Neuronal stem cell (in vitro differentiated cells): ENCODE measurements around the gene DLK1.

ENCODE experiments used
- DNase-seq: peaks from one replicate; pipeline ENCODE4 v3.0.0-alpha.2; 2013; ENCODE audit warnings: low spot score
- H2AFZ ChIP-seq: one replicate; pipeline ENCODE4 v1.6.1; 2013; ENCODE audit warnings: mild to moderate bottlenecking, low read length, inconsistent platforms
- H2AK5ac ChIP-seq: 2 replicates; pipeline ENCODE4 v1.6.1; 2013; ENCODE audit warnings: low read depth, mild to moderate bottlenecking, inconsistent platforms, low read length, moderate library complexity, mixed read lengths
- H2BK120ac ChIP-seq: 2 replicates; pipeline ENCODE4 v1.6.1; 2013; ENCODE audit warnings: low read depth, mild to moderate bottlenecking, inconsistent platforms, low read length, moderate library complexity, mixed read lengths
- H2BK12ac ChIP-seq: one replicate; pipeline ENCODE4 v1.6.1; 2013; ENCODE audit warnings: low read length, inconsistent platforms
- H2BK15ac ChIP-seq: 2 replicates; pipeline ENCODE4 v1.6.1; 2013; ENCODE audit warnings: mild to moderate bottlenecking, low read length, inconsistent platforms, mixed read lengths
- H2BK5ac ChIP-seq: one replicate; pipeline ENCODE4 v1.6.1; 2013; ENCODE audit warnings: inconsistent platforms, mild to moderate bottlenecking, low read length, moderate library complexity
- H3K14ac ChIP-seq: one replicate; pipeline ENCODE4 v1.6.1; 2013; ENCODE audit warnings: low read length, inconsistent platforms
- H3K18ac ChIP-seq: 2 replicates; pipeline ENCODE4 v1.6.1; 2013; ENCODE audit warnings: low read length, inconsistent platforms
- H3K23ac ChIP-seq: 2 replicates; pipeline ENCODE4 v1.6.1; 2013; ENCODE audit warnings: low read depth, mild to moderate bottlenecking, mixed read lengths, low read length, inconsistent platforms; ENCODE audit not compliant: poor library complexity
- H3K27ac ChIP-seq: replicated peaks from 3 replicates; pipeline ENCODE4 v1.5.1; 2013; ENCODE audit warnings: low read length, inconsistent platforms
- H3K27me3 ChIP-seq, 3 experiments: 2 replicates each; pipeline ENCODE4 v1.6.1; 2013; ENCODE audit warnings: low read length in 3 of 3, mild to moderate bottlenecking in 2 of 3, inconsistent platforms in 1 of 3, low read depth in 1 of 3, mixed read lengths in 1 of 3, moderate library complexity in 1 of 3; ENCODE audit not compliant: control insufficient read depth in 3 of 3, insufficient read depth in 3 of 3
- H3K36me3 ChIP-seq, 2 donors: replicated peaks in 1 of 2; 2 replicates each; pipeline ENCODE4 v1.6.1; 2013; ENCODE audit warnings: low read length in 2 of 2; ENCODE audit not compliant: control insufficient read depth in 2 of 2, insufficient read depth in 2 of 2
- H3K4ac ChIP-seq: 2 replicates; pipeline ENCODE4 v1.6.1; 2013; ENCODE audit warnings: inconsistent platforms, mild to moderate bottlenecking, low read length, moderate library complexity
- H3K4me1 ChIP-seq, 2 donors: 1 replicate in 1 of 2; 2 replicates in 1 of 2; pipeline ENCODE4 v1.6.1; 2013; ENCODE audit warnings: low read length in 2 of 2, low read depth in 1 of 2; ENCODE audit not compliant: control insufficient read depth in 2 of 2, insufficient read depth in 1 of 2
- H3K4me2 ChIP-seq: one replicate; pipeline ENCODE4 v1.6.1; 2013; ENCODE audit warnings: mild to moderate bottlenecking, low read length, inconsistent platforms; ENCODE audit not compliant: insufficient read depth, poor library complexity, severe bottlenecking
- H3K4me3 ChIP-seq, 2 donors: 2 replicates each; pipeline ENCODE4 v1.5.1; 2013; ENCODE audit warnings: low read length in 2 of 2, mild to moderate bottlenecking in 2 of 2, inconsistent platforms in 1 of 2, moderate library complexity in 1 of 2
- H3K79me1 ChIP-seq: one replicate; pipeline ENCODE4 v1.6.1; 2013; ENCODE audit warnings: low read depth, mild to moderate bottlenecking, inconsistent platforms, low read length, moderate library complexity
- H3K9ac ChIP-seq: one replicate; pipeline ENCODE4 v1.6.1; 2013; ENCODE audit warnings: mild to moderate bottlenecking, low read depth, low read length, inconsistent platforms; ENCODE audit not compliant: poor library complexity
- H3K9me3 ChIP-seq, 2 donors: replicated peaks in 1 of 2; 2 replicates each; pipeline versions ENCODE3 to v1.6.1; 2013; ENCODE audit warnings: low read length in 2 of 2, mild to moderate bottlenecking in 2 of 2, inconsistent platforms in 1 of 2, low read depth in 1 of 2, mixed read lengths in 1 of 2, moderate library complexity in 1 of 2; ENCODE audit not compliant: control insufficient read depth in 2 of 2, insufficient read depth in 1 of 2
- H4K8ac ChIP-seq: one replicate; pipeline ENCODE4 v1.6.1; 2013; ENCODE audit warnings: low read depth, mild to moderate bottlenecking, inconsistent platforms, low read length, moderate library complexity
- H4K91ac ChIP-seq: one replicate; pipeline ENCODE4 v1.6.1; 2013; ENCODE audit warnings: low read length, low read depth, mild to moderate bottlenecking, inconsistent platforms; ENCODE audit not compliant: poor library complexity
- WGBS, 2 donors: extraction: QIAGEN DNeasy Blood & Tissue Kit; methylation state at CpG; one replicate each; pipeline ENCODE4 v1.1.7; 2013; ENCODE audit warnings: missing lambda C conversion rate in 2 of 2, mixed read lengths in 1 of 2; ENCODE audit not compliant: insufficient read length in 2 of 2, insufficient replicate concordance in 1 of 2; ENCODE audit errors: extremely low coverage in 2 of 2; 5-methylcytosine and 5-hydroxymethylcytosine counted together

The DLK1 gene

DNA sequence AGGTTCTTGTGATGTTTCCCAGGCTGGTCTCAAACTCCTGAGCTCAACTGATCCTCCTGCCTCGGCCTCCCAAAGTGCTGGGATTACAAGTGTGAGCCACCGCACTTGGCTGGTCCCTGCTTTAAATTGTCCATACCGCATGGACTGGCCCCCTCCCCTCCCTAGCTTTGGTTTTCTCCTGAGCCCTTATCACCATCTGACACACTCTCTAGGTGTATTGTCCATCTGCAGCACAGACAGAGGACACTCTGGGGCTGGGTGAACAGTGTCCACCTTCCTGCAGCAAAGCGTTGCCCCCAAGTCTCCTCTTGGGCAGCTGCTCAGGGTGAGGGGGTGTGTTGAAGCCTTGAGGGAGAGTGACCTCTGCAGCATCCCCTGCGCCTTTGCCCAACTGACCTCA is 36.0 kb upstream of the DLK1 start:
- peaks cover 0 to 1% of the 10 kb centered on the region in 2 donors for H3K36me3 ChIP-seq
- no peak overlapping the region for H4K8ac ChIP-seq
- peak overlapping the region; percentile 35 for H2BK12ac ChIP-seq
- H3K79me1 ChIP-seq, result no peaks in the 10 kb centered on the region
- no peak overlapping the region for H3K9ac ChIP-seq
- WGBS, 2 donors, result no CpG with 5 or more reads among the region's 5 CpGs
- peaks cover 28 to 35% of the 10 kb centered on the region in 2 donors for H3K4me1 ChIP-seq
- H2BK15ac ChIP-seq, result peak overlapping the region; percentile 12
- no peak overlapping the region for H3K4me3 ChIP-seq
- no peak overlapping the region for H2AFZ ChIP-seq
- peaks cover 0 to 3% of the 10 kb centered on the region in 2 donors for H3K9me3 ChIP-seq
- no peak overlapping the region for H2BK120ac ChIP-seq
- H3K27ac ChIP-seq, result no peak overlapping the region
- peak overlapping the region; percentile 83 for H2AK5ac ChIP-seq
- DNase-seq, result no peak
- peak overlapping the region; percentile 8 for H3K18ac ChIP-seq
- no peak overlapping the region for H3K4ac ChIP-seq
- H2BK5ac ChIP-seq, result no peak overlapping the region
- H3K27me3 ChIP-seq, result no peaks in the 10 kb centered on the region
- no peak overlapping the region for H4K91ac ChIP-seq
- no peak overlapping the region for H3K4me2 ChIP-seq
- no peak overlapping the region for H3K23ac ChIP-seq
- no peak overlapping the region for H3K14ac ChIP-seq

DNA sequence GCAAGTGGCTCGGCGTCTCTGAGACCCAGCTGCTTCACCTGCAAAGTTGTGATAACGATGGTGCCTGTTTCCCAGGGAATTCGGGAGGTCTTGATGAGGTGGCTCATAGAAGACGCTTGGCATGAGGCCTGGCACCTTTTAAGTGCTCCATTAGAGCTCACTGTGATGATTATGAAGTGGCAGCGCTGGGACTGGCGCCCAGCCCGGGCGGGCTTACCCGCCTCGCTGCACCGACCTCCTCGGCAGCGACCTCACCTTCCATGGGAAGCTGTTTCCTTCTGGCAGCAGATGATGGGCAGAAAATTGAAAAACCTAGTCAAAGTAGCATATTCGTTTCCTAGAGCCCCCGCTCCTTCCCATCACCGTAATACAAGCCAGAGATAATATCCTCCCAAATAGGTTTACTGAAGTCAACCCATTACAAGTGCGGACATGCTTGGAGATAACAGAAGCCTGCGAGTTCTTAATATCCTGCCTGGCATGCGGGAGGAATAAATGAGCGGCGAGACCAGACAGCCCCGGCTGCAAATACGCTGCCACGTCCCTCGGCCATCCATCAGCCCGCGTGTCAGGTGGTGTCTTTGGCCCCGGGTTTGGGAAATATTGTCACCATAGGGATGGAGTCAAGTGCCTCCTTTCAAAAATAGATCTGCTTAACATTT is 35.2 kb upstream of the DLK1 start:
- no peak overlapping the region for H3K9ac ChIP-seq
- H3K27ac ChIP-seq, result no peak overlapping the region

DNA sequence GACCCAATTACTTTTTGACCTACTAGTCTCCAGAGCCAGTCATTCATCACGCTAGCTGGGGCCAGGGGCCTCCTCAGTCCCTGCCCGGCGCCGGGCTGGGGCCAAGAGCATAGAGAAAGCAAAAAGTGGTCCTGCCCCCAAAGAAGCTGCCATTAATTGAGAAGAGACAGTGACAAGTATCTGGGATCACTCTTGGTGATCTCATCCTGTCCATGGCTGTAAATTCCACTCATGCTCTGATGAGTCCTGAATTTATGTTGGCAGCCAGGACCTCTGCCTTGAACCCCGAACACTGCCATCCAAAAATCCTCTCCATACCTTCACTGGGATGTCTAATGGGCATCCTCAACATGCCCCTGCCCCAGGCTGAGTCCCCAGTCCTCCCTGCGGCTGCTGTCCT is 34.4 kb upstream of the DLK1 start:
- peaks cover 23 to 37% of the 10 kb centered on the region in 2 donors for H3K4me1 ChIP-seq
- peaks cover 0 to 3% of the 10 kb centered on the region in 2 donors for H3K9me3 ChIP-seq
- no peak overlapping the region for H3K23ac ChIP-seq
- peak overlapping the region; percentile 36 for H2AK5ac ChIP-seq
- peak overlapping the region; percentile 89 for H3K18ac ChIP-seq
- H2BK120ac ChIP-seq, result peak overlapping the region; percentile 63
- H3K79me1 ChIP-seq, result no peaks in the 10 kb centered on the region
- peak overlapping the region; percentile 82 for H2BK12ac ChIP-seq
- no peak overlapping the region for H3K4ac ChIP-seq
- H3K9ac ChIP-seq, result no peak overlapping the region
- H3K4me3 ChIP-seq, result no peak overlapping the region
- no peak overlapping the region for H3K27ac ChIP-seq
- no peak overlapping the region for H2AFZ ChIP-seq
- WGBS, 2 donors, result no CpG with 5 or more reads among the region's 6 CpGs
- no peaks in the 10 kb centered on the region for H3K27me3 ChIP-seq
- H4K8ac ChIP-seq, result peak overlapping the region; percentile 0
- peaks cover 0 to 1% of the 10 kb centered on the region in 2 donors for H3K36me3 ChIP-seq
- peak overlapping the region; percentile 72 for H2BK5ac ChIP-seq
- H3K4me2 ChIP-seq, result no peak overlapping the region
- DNase-seq, result no peak
- H4K91ac ChIP-seq, result no peak overlapping the region
- peak overlapping the region; percentile 32 for H2BK15ac ChIP-seq
- no peak overlapping the region for H3K14ac ChIP-seq

More for the DNA sequence above, 35.2 kb upstream of the DLK1 start:
- H3K4ac ChIP-seq, result no peak overlapping the region
- H3K4me1 ChIP-seq, result peaks cover 28 to 39% of the 10 kb centered on the region in 2 donors
- no peak overlapping the region for H2BK120ac ChIP-seq
- WGBS, 2 donors, result no CpG with 5 or more reads among the region's 29 CpGs
- no peak overlapping the region for H2BK5ac ChIP-seq
- H4K8ac ChIP-seq, result no peak overlapping the region
- no peak overlapping the region for H2AK5ac ChIP-seq
- H3K9me3 ChIP-seq, result peaks cover 0 to 3% of the 10 kb centered on the region in 2 donors
- H4K91ac ChIP-seq, result no peak overlapping the region
- H3K14ac ChIP-seq, result no peak overlapping the region
- H3K18ac ChIP-seq, result peak overlapping the region; percentile 13
- DNase-seq, result no peak
- no peak overlapping the region for H3K4me2 ChIP-seq
- no peak overlapping the region for H3K23ac ChIP-seq
- no peak overlapping the region for H2BK12ac ChIP-seq
- no peak overlapping the region for H2AFZ ChIP-seq
- H3K27me3 ChIP-seq, result no peaks in the 10 kb centered on the region
- H3K79me1 ChIP-seq, result no peaks in the 10 kb centered on the region
- peaks cover 0 to 1% of the 10 kb centered on the region in 2 donors for H3K36me3 ChIP-seq
- H2BK15ac ChIP-seq, result peak overlapping the region; percentile 32
- H3K4me3 ChIP-seq, result no peak overlapping the region

DNA sequence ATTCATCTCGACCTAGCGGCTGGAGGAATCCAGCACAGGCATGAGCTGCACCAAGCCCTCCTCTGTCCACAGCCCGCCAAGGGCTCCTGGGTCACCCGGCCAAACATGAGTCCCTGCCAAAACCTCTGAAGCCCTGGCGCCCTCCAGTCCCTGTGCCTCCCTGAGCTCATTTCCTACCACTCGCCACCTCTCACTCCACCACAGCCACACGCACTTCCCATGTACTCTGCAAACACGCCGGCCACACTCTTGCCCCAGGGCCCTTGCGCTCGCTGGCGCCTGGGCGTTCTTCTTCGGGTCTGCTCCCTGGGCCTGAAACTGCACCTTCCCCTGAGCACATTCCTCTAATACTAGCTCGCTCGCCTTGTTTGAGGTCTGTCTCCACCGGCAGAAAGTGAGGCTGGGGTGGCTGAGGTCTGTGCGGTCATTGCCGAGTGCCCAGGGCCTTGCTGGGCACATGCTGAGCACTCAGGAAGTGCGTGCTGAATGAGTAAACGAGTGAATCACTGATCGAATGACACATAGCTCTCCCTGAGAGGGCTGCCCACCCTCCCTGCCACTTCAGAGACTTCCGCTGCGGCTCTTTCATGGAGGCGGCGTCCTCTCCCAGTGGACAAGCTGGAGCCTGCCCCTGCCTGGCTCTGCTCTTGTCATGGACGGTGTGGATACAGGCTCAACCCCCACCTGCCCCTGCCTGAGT is 33.7 kb upstream of the DLK1 start:
- Histone ChIP-seq H2AFZ (peak overlapping the region; percentile 78), H2BK120ac (peak overlapping the region; percentile 6), H3K4me1 (peaks cover 21 to 34% of the 10 kb centered on the region in 2 donors), H3K27me3 (no peaks in the 10 kb centered on the region), H3K4ac (no peak overlapping the region), H3K27ac (no peak overlapping the region), H3K79me1 (no peaks in the 10 kb centered on the region), H3K9ac (peak overlapping the region; percentile 27), H2BK15ac (peak overlapping the region; percentile 61), H4K8ac (peak overlapping the region; percentile 52), H3K18ac (peak overlapping the region; percentile 89), H3K23ac (no peak overlapping the region), H2BK5ac (peak overlapping the region; percentile 72), H4K91ac (peak overlapping the region; percentile 87), H3K4me2 (no peak overlapping the region), H2AK5ac (peak overlapping the region; percentile 91), H3K4me3 (no peak overlapping the region), H3K14ac (no peak overlapping the region), H3K9me3 (peaks cover 0 to 3% of the 10 kb centered on the region in 2 donors), H2BK12ac (peak overlapping the region; percentile 82), H3K36me3 (peaks cover 0 to 1% of the 10 kb centered on the region in 2 donors)
- DNase-seq, result no peak
- WGBS, 2 donors, result no CpG with 5 or more reads among the region's 27 CpGs
